Upper lobe of left lung (tissue), 4 donors: ENCODE measurements around the gene TBC1D4.

ENCODE experiments used
- POLR2A ChIP-seq, 4 donors: fragments of 450-650 bp; IDR thresholded peaks; one replicate each; pipeline ENCODE4 v1.5.1; 2016 to 2017; ENCODE audit warnings: antibody characterized with exemption in 4 of 4, mild to moderate bottlenecking in 2 of 4
- TF ChIP-seq, protein P1 (sequence below), 6 experiments: fragments of 450-650 bp in 4 of 6; fragments of 200-600 bp in 2 of 6; sonication (generic) in 2 of 6; IDR thresholded peaks; one replicate each; pipeline ENCODE4 v1.5.1; 2016 to 2019; ENCODE audit warnings: antibody characterized with exemption in 6 of 6

- TF ChIP-seq, protein P1, sequence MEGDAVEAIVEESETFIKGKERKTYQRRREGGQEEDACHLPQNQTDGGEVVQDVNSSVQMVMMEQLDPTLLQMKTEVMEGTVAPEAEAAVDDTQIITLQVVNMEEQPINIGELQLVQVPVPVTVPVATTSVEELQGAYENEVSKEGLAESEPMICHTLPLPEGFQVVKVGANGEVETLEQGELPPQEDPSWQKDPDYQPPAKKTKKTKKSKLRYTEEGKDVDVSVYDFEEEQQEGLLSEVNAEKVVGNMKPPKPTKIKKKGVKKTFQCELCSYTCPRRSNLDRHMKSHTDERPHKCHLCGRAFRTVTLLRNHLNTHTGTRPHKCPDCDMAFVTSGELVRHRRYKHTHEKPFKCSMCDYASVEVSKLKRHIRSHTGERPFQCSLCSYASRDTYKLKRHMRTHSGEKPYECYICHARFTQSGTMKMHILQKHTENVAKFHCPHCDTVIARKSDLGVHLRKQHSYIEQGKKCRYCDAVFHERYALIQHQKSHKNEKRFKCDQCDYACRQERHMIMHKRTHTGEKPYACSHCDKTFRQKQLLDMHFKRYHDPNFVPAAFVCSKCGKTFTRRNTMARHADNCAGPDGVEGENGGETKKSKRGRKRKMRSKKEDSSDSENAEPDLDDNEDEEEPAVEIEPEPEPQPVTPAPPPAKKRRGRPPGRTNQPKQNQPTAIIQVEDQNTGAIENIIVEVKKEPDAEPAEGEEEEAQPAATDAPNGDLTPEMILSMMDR (IDR thresholded peaks at IDR 0.05): no peak
- TF ChIP-seq POLR2A (IDR thresholded peaks at IDR 0.05): no peak
Observed at GRCh38 chr13:75442736-75443234, 39.2 kb downstream of the TBC1D4 start.
